GM19455 (cell line): ENCODE results near the gene DRAM2.

ENCODE experiments used
- ATAC-seq: cut with Tn5 transposase; IDR thresholded peaks from one replicate; pipeline ENCODE4 v1.9.1; 2021; ENCODE audit not compliant: unreplicated experiment

DRAM2 gene

GRCh38 chr1:111139956-111140679 is at the start of gene DRAM2, which contains the start of gene CEPT1:
TSS of gene DRAM2 (minus strand) at chr1:111140093. CDS start at chr1:111131554, 8,539 bp downstream.
TSS of gene CEPT1 (plus strand) at chr1:111140223. CDS start at chr1:111147715, 7,492 bp downstream.
- peak; percentile 65 for ATAC-seq

GRCh38 chr1:111184663-111185062 is 44.8 kb upstream of the DRAM2 start:
- no peak for ATAC-seq

GRCh38 chr1:111183308-111184069 is 43.6 kb upstream of the DRAM2 start:
- ATAC-seq, result no peak

GRCh38 chr1:111182052-111182451 is 42.2 kb upstream of the DRAM2 start:
- ATAC-seq, result no peak

- no peak for ATAC-seq
Observed at GRCh38 chr1:111179968-111180533, 40.2 kb upstream of the DRAM2 start.

GRCh38 chr1:111176678-111177077 is 36.8 kb upstream of the DRAM2 start:
- no peak for ATAC-seq

- no peak for ATAC-seq
Observed at GRCh38 chr1:111175349-111175748, 35.5 kb upstream of the DRAM2 start.

GRCh38 chr1:111174070-111174469 is 34.2 kb upstream of the DRAM2 start:
- ATAC-seq, result no peak

GRCh38 chr1:111172463-111172862 is 32.6 kb upstream of the DRAM2 start:
- no peak for ATAC-seq

GRCh38 chr1:111164151-111164550 is 24.3 kb upstream of the DRAM2 start:
- no peak for ATAC-seq

- ATAC-seq, result no peak
Observed at GRCh38 chr1:111163363-111163762, 23.5 kb upstream of the DRAM2 start.

GRCh38 chr1:111162488-111162880 is 22.6 kb upstream of the DRAM2 start:
- no peak for ATAC-seq

- no peak for ATAC-seq
Observed at GRCh38 chr1:111161843-111162487, 22.1 kb upstream of the DRAM2 start.

GRCh38 chr1:111157431-111157830 is 17.5 kb upstream of the DRAM2 start:
- ATAC-seq, result no peak

- ATAC-seq, result no peak
Observed at GRCh38 chr1:111154021-111154999, 14.4 kb upstream of the DRAM2 start.

GRCh38 chr1:111151838-111152237 is 11.9 kb upstream of the DRAM2 start:
- ATAC-seq, result no peak

- no peak for ATAC-seq
Observed at GRCh38 chr1:111148376-111148881, 8.5 kb upstream of the DRAM2 start.

GRCh38 chr1:111147948-111148347 is 8.1 kb upstream of the DRAM2 start:
- ATAC-seq, result no peak

- no peak for ATAC-seq
Observed at GRCh38 chr1:111145963-111146768, 6.3 kb upstream of the DRAM2 start.
